Measurements from ENCODE around the gene CCSER1.

GRCh38 chr4:91035276-91035675 is 908.1 kb downstream of the CCSER1 start:
- no peak for TF ChIP-seq YY1 (IDR thresholded peaks at IDR 0.05; ENCODE audit: low read depth, low read length)
- no peak for TF ChIP-seq POLR2A (IDR thresholded peaks at IDR 0.05; ENCODE audit: control extremely low read depth in 1 of 2, low read depth in 2 of 2, low read length in 2 of 2)
- TF ChIP-seq EZH2 (IDR thresholded peaks at IDR 0.05; ENCODE audit: low read depth, low read length, severe bottlenecking) = no peak
- no peak for TF ChIP-seq EP300 (IDR thresholded peaks at IDR 0.05; ENCODE audit: borderline replicate concordance in 1 of 2, low read depth in 2 of 2, low read length in 2 of 2)
- no peak for TF ChIP-seq CTCF (IDR thresholded peaks at IDR 0.05; ENCODE audit: control extremely low read depth in 1 of 3, insufficient read depth in 1 of 3, low read depth in 1 of 3, low read length in 3 of 3)
- no peak for TF ChIP-seq SP1 (IDR thresholded peaks at IDR 0.05; ENCODE audit: low read depth, low read length)
- TF ChIP-seq ATF3 (IDR thresholded peaks at IDR 0.05; ENCODE audit: insufficient read depth, low read depth, low read length) = no peak
